Measurements from ENCODE around the gene PROSER3. TPM values are rescaled to one million over a fixed set of nuclear protein-coding genes. Genes with fewer than 3 reads are reported as not detected.

The PROSER3 gene
- total RNA-seq, 1 experiment from 2014 or later, result 37.3 TPM

DNA sequence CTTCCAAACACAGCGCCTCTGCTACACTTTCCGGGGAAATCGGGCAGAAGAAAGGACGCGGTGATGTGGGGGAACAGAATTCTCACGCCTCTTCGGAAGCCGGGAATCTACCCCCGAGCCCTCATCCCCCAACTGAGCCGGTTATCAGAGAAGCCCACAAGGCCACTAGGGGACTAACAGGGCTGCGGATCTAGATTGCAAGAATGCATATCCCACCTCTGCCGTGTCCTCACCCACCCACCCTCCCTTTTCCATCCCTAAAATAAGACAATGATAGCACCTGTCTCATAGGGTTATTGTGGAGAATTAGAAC, 16.8 kb upstream of the PROSER3 start:
- no peak for DNase-seq (ENCODE audit: unreplicated experiment)
- BruUV-seq (replicated peaks), result no TSS peak
- intact Hi-C loops (cut with micrococcal nuclease), result no loop called here
- H3K4me1 Mint-ChIP-seq (ENCODE audit: insufficient read depth, unreplicated experiment), result peaks cover 16% of the 10 kb centered on the region
- H3K27ac Mint-ChIP-seq (ENCODE audit: low read depth, unreplicated experiment), result no peak overlapping the region
- ChIA-PET CTCF (no interaction called here), POLR2A (interaction anchor here (0.6 to 2.0 kb wide), 8 partner anchors 10 to 162 kb away, joined by 3 to 9 read pairs (median 4); no protein-coding TSS in a partner anchor)
- peak overlapping the region; percentile 72 for H3K4me3 Mint-ChIP-seq (ENCODE audit: unreplicated experiment)
- H3K36me3 Mint-ChIP-seq (ENCODE audit: insufficient read depth, unreplicated experiment), result peaks cover 39% of the 10 kb centered on the region
- no peaks in the 10 kb centered on the region for H3K27me3 Mint-ChIP-seq (ENCODE audit: insufficient read depth, unreplicated experiment)
- TF ChIP-seq, protein P1, sequence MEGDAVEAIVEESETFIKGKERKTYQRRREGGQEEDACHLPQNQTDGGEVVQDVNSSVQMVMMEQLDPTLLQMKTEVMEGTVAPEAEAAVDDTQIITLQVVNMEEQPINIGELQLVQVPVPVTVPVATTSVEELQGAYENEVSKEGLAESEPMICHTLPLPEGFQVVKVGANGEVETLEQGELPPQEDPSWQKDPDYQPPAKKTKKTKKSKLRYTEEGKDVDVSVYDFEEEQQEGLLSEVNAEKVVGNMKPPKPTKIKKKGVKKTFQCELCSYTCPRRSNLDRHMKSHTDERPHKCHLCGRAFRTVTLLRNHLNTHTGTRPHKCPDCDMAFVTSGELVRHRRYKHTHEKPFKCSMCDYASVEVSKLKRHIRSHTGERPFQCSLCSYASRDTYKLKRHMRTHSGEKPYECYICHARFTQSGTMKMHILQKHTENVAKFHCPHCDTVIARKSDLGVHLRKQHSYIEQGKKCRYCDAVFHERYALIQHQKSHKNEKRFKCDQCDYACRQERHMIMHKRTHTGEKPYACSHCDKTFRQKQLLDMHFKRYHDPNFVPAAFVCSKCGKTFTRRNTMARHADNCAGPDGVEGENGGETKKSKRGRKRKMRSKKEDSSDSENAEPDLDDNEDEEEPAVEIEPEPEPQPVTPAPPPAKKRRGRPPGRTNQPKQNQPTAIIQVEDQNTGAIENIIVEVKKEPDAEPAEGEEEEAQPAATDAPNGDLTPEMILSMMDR (IDR thresholded peaks at IDR 0.05; ENCODE audit: unreplicated experiment), result no peak
- no peaks in the 10 kb centered on the region for H3K9me3 Mint-ChIP-seq (ENCODE audit: unreplicated experiment)

DNA sequence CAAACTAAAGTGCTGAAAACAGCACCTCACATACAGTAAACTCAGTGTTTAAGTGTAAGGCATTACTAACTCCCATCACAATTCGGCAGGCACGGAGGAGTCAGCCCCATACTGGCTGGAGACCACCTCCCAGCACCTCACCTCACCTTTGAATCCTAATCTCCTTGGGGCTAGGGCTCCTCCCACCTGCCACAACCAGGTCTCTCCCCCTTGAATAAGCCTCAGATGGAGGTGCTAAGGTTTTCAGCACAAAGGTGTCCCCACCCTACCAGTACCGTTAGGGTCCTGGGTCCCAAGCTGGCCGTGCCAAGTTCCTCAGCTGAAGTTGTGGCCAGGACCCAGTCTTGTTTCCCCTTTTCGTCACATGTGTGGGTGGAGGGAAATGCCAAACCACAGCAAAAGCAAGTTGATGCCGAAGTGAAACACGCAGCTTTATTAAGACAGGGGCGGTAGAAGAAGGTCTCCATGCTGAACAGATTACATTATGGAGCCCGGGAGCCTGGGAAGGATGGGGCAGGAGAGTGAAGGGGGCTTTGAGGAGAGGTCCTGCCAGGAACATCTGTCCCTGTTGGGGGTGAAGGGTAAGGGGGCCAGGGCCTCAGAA, 15.8 kb upstream of the PROSER3 start, which contains the start of gene IGFLR1:
Gene IGFLR1, minus strand, starts transcription at position 332 of the 604 bp plus-strand sequence. CDS start 1,272 bp downstream, outside the sequence.
- H3K27ac Mint-ChIP-seq (ENCODE audit: low read depth, unreplicated experiment), result no peak within 1 kb of the TSS

DNA sequence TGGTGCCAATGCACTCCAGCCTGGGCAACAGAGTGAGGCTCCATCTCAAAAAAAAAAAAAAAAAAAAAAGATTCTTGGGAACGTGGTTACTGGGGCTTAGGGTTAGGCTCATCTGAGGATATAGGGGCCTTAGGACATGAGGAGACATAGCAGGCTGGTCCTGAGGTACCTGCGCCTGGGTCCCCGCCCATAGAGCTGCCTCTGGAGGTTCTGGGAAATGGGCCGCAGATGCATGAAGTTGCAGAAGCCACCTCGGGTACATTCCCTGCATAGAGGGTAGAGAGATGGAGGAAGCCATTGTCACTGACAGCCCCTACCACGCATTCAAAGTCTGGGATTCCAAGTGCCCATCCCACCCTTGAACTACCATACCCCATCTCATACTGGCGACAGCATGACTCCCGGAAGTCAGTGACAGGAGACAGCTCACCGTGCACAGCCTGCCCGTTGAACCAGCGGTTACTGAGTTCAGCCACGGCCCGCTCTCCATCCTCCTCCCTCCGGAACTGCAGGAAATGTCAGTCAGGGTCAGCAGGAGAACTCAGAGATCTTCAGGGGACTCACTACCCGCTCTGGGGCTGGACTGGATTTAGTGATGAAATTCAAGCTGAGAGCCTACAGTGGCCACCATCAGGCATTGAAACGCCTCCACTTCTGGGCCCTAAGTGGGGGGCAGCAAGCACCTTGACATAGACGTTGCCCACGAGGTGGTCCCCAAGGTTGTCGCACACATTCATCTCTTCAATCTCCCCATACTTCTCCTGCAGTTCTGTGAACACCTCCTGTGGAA, 14.1 kb upstream of the PROSER3 start:
- peaks cover 31% of the 10 kb centered on the region for H3K36me3 Mint-ChIP-seq (ENCODE audit: insufficient read depth, unreplicated experiment)
- H3K4me3 Mint-ChIP-seq (ENCODE audit: unreplicated experiment), result peak overlapping the region; percentile 99
- TF ChIP-seq, protein P1 (IDR thresholded peaks at IDR 0.05; ENCODE audit: unreplicated experiment), result no peak
- H3K9me3 Mint-ChIP-seq (ENCODE audit: unreplicated experiment), result no peaks in the 10 kb centered on the region
- peaks cover 20% of the 10 kb centered on the region for H3K4me1 Mint-ChIP-seq (ENCODE audit: insufficient read depth, unreplicated experiment)
- H3K27ac Mint-ChIP-seq (ENCODE audit: low read depth, unreplicated experiment), result no peak overlapping the region
- ChIA-PET CTCF (interaction anchor here (0.7 to 0.9 kb wide), 3 partner anchors 188 to 196 kb away, joined by 3 read pairs; no protein-coding TSS in a partner anchor), POLR2A (interaction anchor here (0.7 to 3.1 kb wide), 3 partner anchors 12 to 100 kb away, joined by 3 to 12 read pairs (median 5); no protein-coding TSS in a partner anchor)
- H3K27me3 Mint-ChIP-seq (ENCODE audit: insufficient read depth, unreplicated experiment), result no peaks in the 10 kb centered on the region
- intact Hi-C loops (cut with micrococcal nuclease), result no loop called here
- no TSS peak for BruUV-seq (replicated peaks)
- DNase-seq (ENCODE audit: unreplicated experiment), result no peak

More for the DNA sequence above, 15.8 kb upstream of the PROSER3 start, which contains the start of gene IGFLR1:
- H3K9me3 Mint-ChIP-seq (ENCODE audit: unreplicated experiment), result no peaks in the 10 kb centered on the region
- peaks cover 35% of the 10 kb centered on the region for H3K36me3 Mint-ChIP-seq (ENCODE audit: insufficient read depth, unreplicated experiment)
- intact Hi-C loops (cut with micrococcal nuclease), result no loop called here
- no peak within 1 kb of the TSS for H3K4me3 Mint-ChIP-seq (ENCODE audit: unreplicated experiment)
- no TSS peak for BruUV-seq (replicated peaks)
- TF ChIP-seq, protein P1 (IDR thresholded peaks at IDR 0.05; ENCODE audit: unreplicated experiment), result no peak
- no peaks in the 10 kb centered on the region for H3K27me3 Mint-ChIP-seq (ENCODE audit: insufficient read depth, unreplicated experiment)
- ChIA-PET POLR2A (interaction anchor here (0.6 kb wide), 1 partner anchor 135 kb away, joined by 3 read pairs; no protein-coding TSS in a partner anchor), CTCF (no interaction called here)
- DNase-seq (ENCODE audit: unreplicated experiment), result no peak
- peaks cover 20% of the 10 kb centered on the region for H3K4me1 Mint-ChIP-seq (ENCODE audit: insufficient read depth, unreplicated experiment)
